Measurements from ENCODE around the gene RNLS. TPM values are rescaled to one million over a fixed set of nuclear protein-coding genes. Genes with fewer than 3 reads are reported as not detected.

The RNLS gene
- total RNA-seq, 1 donor from 2014 or later: 7.1 TPM

DNA sequence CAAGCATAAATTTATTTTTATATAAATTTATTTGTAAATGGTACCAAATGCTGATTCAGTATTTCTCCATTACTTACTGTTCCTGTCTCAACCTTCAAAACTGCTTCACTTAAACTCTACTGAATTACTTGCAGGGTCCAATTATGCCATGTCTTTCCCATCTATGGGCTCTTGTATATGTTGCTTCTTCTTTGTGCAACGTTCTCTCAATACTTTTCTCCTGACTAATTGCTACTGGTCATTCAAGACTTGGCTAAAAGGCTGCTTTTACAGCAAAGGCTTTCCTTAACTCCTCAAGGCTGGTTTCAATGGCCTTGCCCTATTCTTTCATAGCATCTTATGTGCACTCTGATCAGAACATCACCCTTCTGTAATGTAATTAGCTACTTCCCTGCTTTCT, 67.9 kb downstream of the RNLS start:
- DNase-seq (ENCODE audit: low read depth): no peak
- TF ChIP-seq, protein P1, sequence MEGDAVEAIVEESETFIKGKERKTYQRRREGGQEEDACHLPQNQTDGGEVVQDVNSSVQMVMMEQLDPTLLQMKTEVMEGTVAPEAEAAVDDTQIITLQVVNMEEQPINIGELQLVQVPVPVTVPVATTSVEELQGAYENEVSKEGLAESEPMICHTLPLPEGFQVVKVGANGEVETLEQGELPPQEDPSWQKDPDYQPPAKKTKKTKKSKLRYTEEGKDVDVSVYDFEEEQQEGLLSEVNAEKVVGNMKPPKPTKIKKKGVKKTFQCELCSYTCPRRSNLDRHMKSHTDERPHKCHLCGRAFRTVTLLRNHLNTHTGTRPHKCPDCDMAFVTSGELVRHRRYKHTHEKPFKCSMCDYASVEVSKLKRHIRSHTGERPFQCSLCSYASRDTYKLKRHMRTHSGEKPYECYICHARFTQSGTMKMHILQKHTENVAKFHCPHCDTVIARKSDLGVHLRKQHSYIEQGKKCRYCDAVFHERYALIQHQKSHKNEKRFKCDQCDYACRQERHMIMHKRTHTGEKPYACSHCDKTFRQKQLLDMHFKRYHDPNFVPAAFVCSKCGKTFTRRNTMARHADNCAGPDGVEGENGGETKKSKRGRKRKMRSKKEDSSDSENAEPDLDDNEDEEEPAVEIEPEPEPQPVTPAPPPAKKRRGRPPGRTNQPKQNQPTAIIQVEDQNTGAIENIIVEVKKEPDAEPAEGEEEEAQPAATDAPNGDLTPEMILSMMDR (conservative IDR thresholded peaks at IDR 0.05; ENCODE audit: low read depth, low read length): no peak
- no peak overlapping the region for H3K4me3 ChIP-seq (ENCODE audit: low read depth, low read length)

DNA sequence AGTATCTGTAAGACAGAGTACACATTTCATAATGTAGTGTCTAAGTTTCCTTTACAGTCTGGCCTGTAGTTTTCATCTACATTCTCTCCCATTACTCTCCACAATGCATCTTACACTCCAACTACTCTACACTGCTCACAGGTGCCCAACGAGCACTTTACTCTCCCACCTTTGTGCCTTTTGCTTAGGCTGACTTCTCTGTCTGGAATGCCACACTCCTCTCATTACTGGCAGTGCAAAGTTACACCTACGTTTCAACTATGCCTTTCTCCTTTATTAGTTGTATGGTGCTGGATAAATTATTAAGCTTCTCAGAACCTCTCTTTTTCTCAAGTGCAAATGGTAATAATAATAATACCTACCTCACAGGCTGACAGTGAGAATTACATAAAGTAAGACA, 70.5 kb downstream of the RNLS start:
- H3K4me3 ChIP-seq (ENCODE audit: low read depth, low read length): no peak overlapping the region
- no peak for DNase-seq (ENCODE audit: low read depth)
- TF ChIP-seq, protein P1 (conservative IDR thresholded peaks at IDR 0.05; ENCODE audit: low read depth, low read length): no peak

GRCh38 chr10:88508796-88509195, 74.3 kb downstream of the RNLS start:
- DNase-seq (ENCODE audit: low read depth): no peak
- no peak overlapping the region for H3K4me3 ChIP-seq (ENCODE audit: low read depth, low read length)
- TF ChIP-seq, protein P1 (conservative IDR thresholded peaks at IDR 0.05; ENCODE audit: low read depth, low read length): no peak

GRCh38 chr10:88507826-88508453, 75.2 kb downstream of the RNLS start:
- H3K4me3 ChIP-seq (ENCODE audit: low read depth, low read length): no peak overlapping the region
- TF ChIP-seq, protein P1 (conservative IDR thresholded peaks at IDR 0.05; ENCODE audit: low read depth, low read length): no peak
- DNase-seq (ENCODE audit: low read depth): no peak

- H3K4me3 ChIP-seq (ENCODE audit: low read depth, low read length): no peak overlapping the region
- DNase-seq (ENCODE audit: low read depth): no peak
- TF ChIP-seq, protein P1 (conservative IDR thresholded peaks at IDR 0.05; ENCODE audit: low read depth, low read length): no peak
Observed at GRCh38 chr10:88507404-88507803, 75.7 kb downstream of the RNLS start.

DNA sequence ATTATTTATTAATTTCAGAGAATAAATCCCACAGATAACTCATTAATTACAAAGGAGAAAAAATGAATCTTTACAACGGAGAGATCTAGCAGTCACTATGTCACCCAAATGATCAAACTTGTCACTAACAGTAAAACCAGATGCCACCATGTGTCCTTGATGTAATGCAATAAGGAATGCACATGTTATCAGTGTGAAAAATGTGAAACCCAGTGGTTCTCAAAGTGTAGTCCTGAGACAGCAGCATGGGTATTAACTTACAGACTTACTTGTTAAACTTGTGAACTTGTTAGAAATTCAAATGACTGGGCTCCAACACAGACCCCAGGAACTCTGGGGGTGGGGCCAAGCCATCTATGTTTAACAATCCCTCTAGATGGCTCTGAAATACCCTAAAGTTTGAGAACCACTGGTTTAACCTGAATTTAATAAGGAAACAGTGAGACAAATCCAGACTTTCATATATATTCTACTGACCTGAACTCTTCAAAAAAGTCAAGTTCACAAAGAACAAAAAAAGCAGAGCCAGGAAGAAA, 77.4 kb downstream of the RNLS start:
- TF ChIP-seq, protein P1 (conservative IDR thresholded peaks at IDR 0.05; ENCODE audit: low read depth, low read length): no peak
- no peak for DNase-seq (ENCODE audit: low read depth)
- no peak overlapping the region for H3K4me3 ChIP-seq (ENCODE audit: low read depth, low read length)

DNA sequence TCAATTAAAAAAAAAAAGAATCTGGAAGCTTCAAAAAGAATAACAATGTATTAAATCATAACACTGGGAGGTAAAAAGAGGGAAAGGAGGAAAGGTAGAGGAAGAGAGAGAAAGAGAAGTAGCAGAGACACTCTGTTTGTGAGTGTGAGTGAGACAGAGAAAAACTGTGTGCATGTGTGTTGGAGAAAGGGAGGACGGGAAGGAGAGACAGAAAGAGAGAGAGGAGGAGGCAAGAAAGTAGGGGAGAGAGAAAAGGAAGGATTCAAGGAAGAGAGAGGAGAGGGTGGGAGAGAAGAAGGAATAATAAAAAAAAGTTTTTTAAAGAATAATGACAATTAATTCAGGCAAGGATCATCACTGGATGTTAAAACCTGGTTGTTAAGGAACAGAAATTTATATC, 77.9 kb downstream of the RNLS start:
- TF ChIP-seq, protein P1 (conservative IDR thresholded peaks at IDR 0.05; ENCODE audit: low read depth, low read length): no peak
- no peak overlapping the region for H3K4me3 ChIP-seq (ENCODE audit: low read depth, low read length)

More for the DNA sequence above, 77.9 kb downstream of the RNLS start:
- DNase-seq (ENCODE audit: low read depth): no peak

Data from epithelial cell of proximal tubule (primary cell).